Endodermal cell (in vitro differentiated cells): ENCODE measurements around the gene C11orf24. TPM values are rescaled to one million over a fixed set of nuclear protein-coding genes. Genes with fewer than 3 reads are reported as not detected.

ENCODE experiments used
- DNase-seq: peaks from one replicate; pipeline ENCODE4 v3.0.0-alpha.2; 2017
- H3K27ac ChIP-seq: 2 replicates; pipeline ENCODE4 v1.5.1; 2013; ENCODE audit warnings: mild to moderate bottlenecking, low read depth, low read length, moderate library complexity
- H3K27me3 ChIP-seq: 2 replicates; pipeline ENCODE4 v1.6.1; 2013; ENCODE audit warnings: mild to moderate bottlenecking, low read length, moderate library complexity; ENCODE audit not compliant: insufficient read depth, control insufficient read depth, poor library complexity, severe bottlenecking
- H3K36me3 ChIP-seq: 2 replicates; pipeline ENCODE4 v1.7.0; 2013; ENCODE audit warnings: mild to moderate bottlenecking, low read length, moderate library complexity; ENCODE audit not compliant: control insufficient read depth, insufficient read depth
- H3K4me1 ChIP-seq: one replicate; pipeline ENCODE4 v1.7.0; 2013; ENCODE audit warnings: low read length; ENCODE audit not compliant: control insufficient read depth, insufficient read depth
- H3K4me3 ChIP-seq: 2 replicates; pipeline ENCODE4 v1.5.1; 2013; ENCODE audit warnings: mild to moderate bottlenecking, low read length, moderate library complexity
- H3K9ac ChIP-seq: 2 replicates; pipeline ENCODE4 v1.6.1; 2013; ENCODE audit warnings: mild to moderate bottlenecking, low read length, moderate library complexity; ENCODE audit not compliant: poor library complexity, severe bottlenecking; ENCODE audit errors: extremely low read depth
- H3K9me3 ChIP-seq: 2 replicates; pipeline ENCODE4 v1.6.1; 2013; ENCODE audit warnings: mild to moderate bottlenecking, low read length, moderate library complexity; ENCODE audit not compliant: control insufficient read depth
- H3K27ac Mint-ChIP-seq: 2 replicates; pipeline ENCODE4 v1.8.0; 2020; ENCODE audit warnings: mixed read lengths
- H3K27me3 Mint-ChIP-seq: 2 replicates; pipeline ENCODE4 v1.8.0; 2021; ENCODE audit warnings: mild to moderate bottlenecking, mixed read lengths; ENCODE audit not compliant: insufficient read depth
- H3K36me3 Mint-ChIP-seq: 2 replicates; pipeline ENCODE4 v1.8.0; 2020; ENCODE audit warnings: low read depth, mixed read lengths
- H3K4me1 Mint-ChIP-seq: 2 replicates; pipeline ENCODE4 v1.8.0; 2020; ENCODE audit warnings: mixed read lengths
- H3K4me3 Mint-ChIP-seq: 2 replicates; pipeline ENCODE4 v1.8.0; 2020; ENCODE audit warnings: mild to moderate bottlenecking, moderate library complexity, mixed read lengths
- H3K9me3 Mint-ChIP-seq: 2 replicates; pipeline ENCODE4 v1.8.0; 2020; ENCODE audit warnings: mild to moderate bottlenecking, mixed read lengths
- CTCF ChIP-seq: fragments of 200-600 bp; sonication (generic); conservative IDR thresholded peaks from 2 replicates; pipeline ENCODE4 v1.5.0; 2021; ENCODE audit warnings: antibody characterized with exemption, mild to moderate bottlenecking
- WGBS, 2 experiments: methylation state at CpG; one replicate each; pipeline versions ENCODE4 v1.1.5 to v1.1.7; 2013; ENCODE audit warnings: missing lambda C conversion rate in 2 of 2, mixed read lengths in 1 of 2; ENCODE audit not compliant: insufficient coverage in 1 of 2, insufficient read length in 1 of 2; 5-methylcytosine and 5-hydroxymethylcytosine counted together
- total RNA-seq, 2 donors: library from RNA; stranded (reverse); fragmentation: NEBNext Ultra II Directional in 1 of 2; extraction: Animal tissue kit (Norgen Biotek cat#: 25700) in 1 of 2; gene quantifications; 2 replicates in 1 of 2; 3 replicates in 1 of 2; pipeline ENCODE4 v1.2.1, GENCODE V29; 2021

Gene C11orf24
- total RNA-seq, 2 donors from 2014 or later = 38.4 to 39.4 TPM

- Mint-ChIP-seq H3K27ac (no peak overlapping the region), H3K27me3 (peaks cover 4% of the 10 kb centered on the region), H3K36me3 (peaks cover 48% of the 10 kb centered on the region), H3K4me1 (no peaks in the 10 kb centered on the region), H3K9me3 (no peaks in the 10 kb centered on the region), H3K4me3 (no peak overlapping the region)
- WGBS, 2 experiments = 94 to 98% methylated on average over 20 to 24 of the region's 24 CpGs
- Histone ChIP-seq H3K36me3 (peaks cover 44% of the 10 kb centered on the region), H3K9ac (no peak overlapping the region), H3K27me3 (no peaks in the 10 kb centered on the region), H3K4me1 (no peaks in the 10 kb centered on the region), H3K27ac (no peak overlapping the region), H3K9me3 (no peaks in the 10 kb centered on the region), H3K4me3 (no peak overlapping the region)
- no peak for TF ChIP-seq CTCF
- DNase-seq = no peak
Observed at GRCh38 chr11:68261749-68262543, 9.8 kb downstream of the C11orf24 start.

- 88 to 90% methylated on average over 11 to 15 of the region's 15 CpGs for WGBS, 2 experiments
- Mint-ChIP-seq H3K27me3 (peaks cover 4% of the 10 kb centered on the region), H3K4me1 (peaks cover 4% of the 10 kb centered on the region), H3K9me3 (no peaks in the 10 kb centered on the region), H3K27ac (no peak overlapping the region), H3K4me3 (no peak overlapping the region), H3K36me3 (peaks cover 40% of the 10 kb centered on the region)
- H3K27ac ChIP-seq = no peak overlapping the region
- DNase-seq = no peak
- peaks cover 36% of the 10 kb centered on the region for H3K36me3 ChIP-seq
- no peak overlapping the region for H3K4me3 ChIP-seq
- no peaks in the 10 kb centered on the region for H3K9me3 ChIP-seq
- TF ChIP-seq CTCF = no peak
- no peak overlapping the region for H3K9ac ChIP-seq
- no peaks in the 10 kb centered on the region for H3K27me3 ChIP-seq
- no peaks in the 10 kb centered on the region for H3K4me1 ChIP-seq
Observed at GRCh38 chr11:68261006-68261405, 10.8 kb downstream of the C11orf24 start.

- no peak overlapping the region for H3K27ac ChIP-seq
- no peaks in the 10 kb centered on the region for H3K27me3 ChIP-seq
- Mint-ChIP-seq H3K27ac (no peak overlapping the region), H3K4me1 (peaks cover 4% of the 10 kb centered on the region), H3K36me3 (peaks cover 39% of the 10 kb centered on the region), H3K9me3 (no peaks in the 10 kb centered on the region), H3K4me3 (no peak overlapping the region), H3K27me3 (peaks cover 4% of the 10 kb centered on the region)
- H3K36me3 ChIP-seq = peaks cover 33% of the 10 kb centered on the region
- DNase-seq = no peak
- no peak overlapping the region for H3K4me3 ChIP-seq
- no peak for TF ChIP-seq CTCF
- no peak overlapping the region for H3K9ac ChIP-seq
- H3K4me1 ChIP-seq = no peaks in the 10 kb centered on the region
- H3K9me3 ChIP-seq = no peaks in the 10 kb centered on the region
- WGBS, 2 experiments = 92 to 100% methylated on average over 5 to 6 of the region's 6 CpGs
Observed at GRCh38 chr11:68260484-68260883, 11.3 kb downstream of the C11orf24 start.
